ENCODE results near the gene HOXC4.
"Not testable (repeated sequence)": the region's sequence is repeated elsewhere in the genome, so short reads cannot be mapped to it uniquely, and the experiment has no call there.

The HOXC4 gene

DNA sequence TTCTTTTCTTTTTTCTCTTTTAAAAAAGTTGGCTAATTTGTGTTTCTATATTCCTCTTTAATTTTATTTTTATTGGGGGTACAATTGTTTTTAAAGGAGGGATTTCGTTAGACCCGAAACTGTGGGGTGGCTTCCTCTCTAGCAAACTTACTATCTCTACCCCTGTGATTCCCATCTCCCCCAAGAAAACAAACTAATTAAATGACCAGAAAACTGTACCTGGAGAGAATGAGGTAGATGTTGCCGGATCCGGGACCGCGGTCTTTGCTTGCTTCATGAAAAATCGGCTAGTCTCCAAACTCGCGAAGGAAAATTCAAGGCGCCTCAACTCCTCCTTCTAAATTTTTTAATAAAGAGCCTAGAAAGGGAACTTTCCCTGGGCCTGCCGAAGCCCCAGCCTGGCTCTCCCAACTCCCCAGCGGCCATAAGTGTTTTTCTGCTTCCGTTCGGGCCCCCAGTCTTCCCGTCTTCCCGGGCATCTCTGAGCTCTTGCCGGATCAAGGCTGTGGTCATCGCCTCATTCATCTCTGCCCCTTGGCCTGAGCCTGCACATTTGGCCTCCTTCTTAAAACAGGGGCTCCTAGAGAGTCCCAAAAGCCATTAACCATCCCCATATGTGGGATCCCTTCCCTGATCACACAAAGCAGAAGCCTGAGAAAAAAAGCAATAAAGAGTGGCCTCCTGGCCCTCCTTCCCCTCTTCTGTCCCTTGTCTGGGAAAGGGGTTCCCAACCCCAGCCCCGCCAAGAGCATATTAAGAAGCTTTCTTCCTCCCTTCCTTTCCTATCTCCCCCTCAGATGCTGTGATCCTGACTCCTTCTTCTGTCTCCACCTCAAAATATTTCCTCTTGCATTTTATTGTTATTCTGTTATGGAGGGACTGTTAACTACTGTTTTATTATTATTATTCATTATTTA is 26.6 kb downstream of the HOXC4 start:
- intact Hi-C loops (cut with micrococcal nuclease); H3K4me3 Mint-ChIP-seq: not testable (repeated sequence)
- H3K4me1 Mint-ChIP-seq (ENCODE audit: low read depth) = peaks cover 14% of the 10 kb centered on the region

DNA sequence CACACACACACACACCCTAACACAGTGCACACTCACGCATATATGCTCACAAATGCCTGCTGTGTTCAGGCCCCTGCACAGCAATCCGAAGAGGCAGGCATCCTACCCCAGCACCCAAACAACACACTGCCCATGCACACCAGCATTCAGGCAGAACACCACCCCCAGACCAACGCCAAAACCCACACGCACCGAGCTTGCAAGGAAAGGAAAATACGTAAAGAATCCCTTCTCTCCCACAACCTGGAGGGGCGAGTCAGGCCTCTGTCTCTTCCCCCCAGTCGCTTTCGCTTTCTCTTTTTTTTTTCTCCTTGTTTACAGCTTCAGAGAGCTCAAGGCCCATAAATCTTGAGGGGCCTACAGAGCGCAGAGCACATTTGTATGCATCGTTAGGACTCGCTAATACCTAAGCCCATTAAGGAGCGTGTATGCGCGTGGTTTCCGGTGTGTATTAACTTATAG is 27.4 kb downstream of the HOXC4 start:
- H3K27ac Mint-ChIP-seq = not testable (repeated sequence)

More for the DNA sequence above, 26.6 kb downstream of the HOXC4 start:
- H3K36me3 Mint-ChIP-seq (ENCODE audit: low read depth); H3K27ac Mint-ChIP-seq; H3K9me3 Mint-ChIP-seq: not testable (repeated sequence)
- H3K27me3 Mint-ChIP-seq = peaks cover 76% of the 10 kb centered on the region

DNA sequence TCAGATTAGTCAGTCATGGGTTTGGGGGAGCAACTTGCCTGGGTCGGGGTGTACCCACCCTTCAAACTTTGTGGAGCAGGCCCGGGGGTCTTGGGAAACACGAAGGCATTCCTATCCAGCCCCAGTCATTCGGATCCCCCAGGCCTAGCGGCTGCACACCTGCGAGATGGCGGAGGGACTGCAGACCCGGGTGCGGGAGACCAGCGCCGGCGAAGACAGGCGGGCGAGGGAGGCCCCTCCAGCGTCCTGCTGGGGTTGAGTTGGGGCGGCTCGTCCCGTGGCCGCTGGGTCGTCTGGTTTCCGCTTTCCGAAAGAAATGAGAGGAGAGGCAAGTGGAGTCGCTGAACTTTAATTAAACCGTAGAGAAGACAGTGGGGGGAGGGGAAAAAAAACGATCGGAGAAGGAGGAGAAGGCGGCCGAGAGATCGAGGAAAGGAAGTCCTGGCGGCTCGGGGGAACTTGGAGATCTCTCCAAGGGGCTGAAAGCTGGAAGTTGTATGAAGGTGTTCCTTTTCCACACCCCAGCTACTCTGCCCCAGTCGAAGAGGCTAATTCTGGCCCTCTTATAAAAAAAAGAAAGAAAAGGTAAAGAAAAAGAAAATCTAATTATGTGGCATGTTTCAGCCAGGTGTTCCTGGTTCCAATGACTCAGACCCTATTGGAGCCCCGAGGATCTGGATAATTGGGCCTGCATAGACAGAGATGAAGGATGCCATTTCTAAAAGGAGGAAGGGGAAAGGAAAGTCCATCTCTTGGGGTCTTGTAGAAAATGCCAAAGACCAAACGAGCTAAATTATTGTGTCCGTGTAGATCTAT is 28.2 kb downstream of the HOXC4 start:
- H3K36me3 Mint-ChIP-seq (ENCODE audit: low read depth); intact Hi-C loops (cut with micrococcal nuclease); H3K9me3 Mint-ChIP-seq: not testable (repeated sequence)
- peaks cover 14% of the 10 kb centered on the region for H3K4me1 Mint-ChIP-seq (ENCODE audit: low read depth)
- H3K27ac Mint-ChIP-seq = peak overlapping the region; percentile 60
- peaks cover 81% of the 10 kb centered on the region for H3K27me3 Mint-ChIP-seq
- peak overlapping the region; percentile 72 for H3K4me3 Mint-ChIP-seq

More for the DNA sequence above, 27.4 kb downstream of the HOXC4 start:
- H3K36me3 Mint-ChIP-seq (ENCODE audit: low read depth); H3K9me3 Mint-ChIP-seq; intact Hi-C loops (cut with micrococcal nuclease): not testable (repeated sequence)
- Mint-ChIP-seq H3K4me3 (peak overlapping the region; percentile 1), H3K27me3 (peaks cover 79% of the 10 kb centered on the region), H3K4me1 (ENCODE audit: low read depth) (peaks cover 14% of the 10 kb centered on the region)

DNA sequence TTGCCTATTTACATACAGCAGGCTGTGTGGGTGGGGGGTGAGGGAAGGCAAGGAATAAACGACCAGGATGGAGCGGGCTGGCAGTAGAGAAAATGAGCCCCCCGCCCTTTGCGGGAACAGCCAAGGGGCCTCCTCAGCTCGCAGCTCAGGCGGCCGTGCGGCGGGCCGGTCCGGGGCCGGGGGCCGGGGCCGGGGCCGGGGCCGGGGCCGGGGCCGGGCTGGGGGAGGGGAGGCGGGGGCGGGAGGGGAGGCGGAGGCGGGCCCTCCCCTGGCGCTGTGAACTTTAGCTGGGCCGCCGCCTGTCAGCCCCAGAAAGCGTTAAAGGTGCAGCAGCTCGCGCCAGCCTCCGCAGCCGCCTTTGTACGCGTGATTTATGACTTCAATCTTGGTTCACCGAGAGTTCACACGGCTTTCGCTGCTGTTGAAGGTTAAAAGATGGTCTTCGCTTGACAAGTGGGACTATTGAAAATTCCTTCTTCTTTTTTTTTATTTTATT is 28.8 kb downstream of the HOXC4 start:
- no peak overlapping the region for H3K4me3 Mint-ChIP-seq
- no peak overlapping the region for H3K27ac Mint-ChIP-seq
- intact Hi-C loops (cut with micrococcal nuclease) = no loop called here
- H3K9me3 Mint-ChIP-seq = no peaks in the 10 kb centered on the region
- H3K27me3 Mint-ChIP-seq = peaks cover 81% of the 10 kb centered on the region
- peaks cover 14% of the 10 kb centered on the region for H3K4me1 Mint-ChIP-seq (ENCODE audit: low read depth)
- no peaks in the 10 kb centered on the region for H3K36me3 Mint-ChIP-seq (ENCODE audit: low read depth)

DNA sequence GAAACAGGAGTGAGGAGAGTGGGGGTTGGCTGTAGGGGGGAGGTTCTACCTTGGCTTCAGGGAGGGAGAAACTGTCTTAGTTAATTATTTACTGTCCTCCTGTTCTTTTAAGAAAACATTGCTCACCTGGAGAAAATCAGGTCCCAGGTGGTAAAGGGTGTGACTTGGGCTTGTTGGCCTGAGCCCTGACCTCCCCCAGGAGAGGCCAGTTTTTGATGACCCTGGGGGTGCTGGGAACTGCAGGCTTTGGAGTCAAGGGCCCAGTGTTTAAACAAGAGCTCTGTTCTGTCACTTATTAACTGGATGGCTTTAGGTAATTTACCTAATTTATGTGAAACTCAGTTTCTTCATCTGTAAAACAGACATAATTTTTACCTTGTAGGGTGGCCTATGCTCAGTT is 34.4 kb downstream of the HOXC4 start:
- H3K9me3 Mint-ChIP-seq; H3K27ac Mint-ChIP-seq; H3K4me1 Mint-ChIP-seq (ENCODE audit: low read depth); H3K4me3 Mint-ChIP-seq; intact Hi-C loops (cut with micrococcal nuclease); H3K36me3 Mint-ChIP-seq (ENCODE audit: low read depth): not testable (repeated sequence)
- H3K27me3 Mint-ChIP-seq = peaks cover 90% of the 10 kb centered on the region

DNA sequence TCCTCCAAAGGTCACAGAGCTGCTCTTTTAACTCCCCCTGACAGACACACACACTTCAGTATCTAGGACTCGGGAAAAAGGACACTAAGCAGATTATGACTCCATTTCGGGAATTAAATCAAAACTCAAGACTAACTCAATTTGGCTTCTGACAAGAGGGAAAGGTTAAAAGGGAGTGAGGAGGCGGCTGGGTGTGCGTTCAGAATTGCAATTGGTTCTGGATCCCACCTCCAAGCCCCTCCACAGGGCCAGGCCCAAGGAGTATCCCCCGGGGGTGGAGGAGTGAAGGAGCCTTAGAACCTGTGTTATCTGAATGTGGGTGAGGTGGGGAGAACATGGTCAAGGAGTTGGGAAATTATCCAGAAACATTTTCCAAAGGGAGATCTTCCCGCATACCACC is 35.8 kb downstream of the HOXC4 start:
- H3K27ac Mint-ChIP-seq; H3K36me3 Mint-ChIP-seq (ENCODE audit: low read depth); H3K4me3 Mint-ChIP-seq; H3K9me3 Mint-ChIP-seq; H3K4me1 Mint-ChIP-seq (ENCODE audit: low read depth); intact Hi-C loops (cut with micrococcal nuclease): not testable (repeated sequence)
- H3K27me3 Mint-ChIP-seq = peaks cover 89% of the 10 kb centered on the region

DNA sequence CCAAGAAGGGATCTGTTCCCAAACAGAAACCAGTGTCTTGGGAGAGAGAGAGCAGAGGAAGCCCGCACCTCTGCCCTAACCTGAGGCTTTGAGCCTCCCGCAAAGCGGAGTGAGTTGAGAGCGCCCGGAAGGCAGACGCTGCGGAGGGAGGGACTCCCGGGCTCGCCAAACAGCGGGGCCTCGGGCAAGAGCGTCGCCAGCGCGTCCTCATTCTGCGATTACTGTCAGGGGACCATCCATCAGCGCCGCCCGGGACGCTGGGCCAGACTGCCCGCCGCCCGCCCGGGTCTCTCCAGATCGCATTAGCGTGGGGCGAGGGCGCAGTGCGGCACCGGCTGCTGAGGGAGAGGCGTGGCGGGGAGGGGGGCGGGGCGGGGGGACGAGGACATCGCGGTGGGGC is 36.7 kb downstream of the HOXC4 start:
- Mint-ChIP-seq H3K27me3 (peaks cover 86% of the 10 kb centered on the region), H3K4me3 (peak overlapping the region; percentile 2)
- H3K4me1 Mint-ChIP-seq (ENCODE audit: low read depth); H3K9me3 Mint-ChIP-seq; H3K36me3 Mint-ChIP-seq (ENCODE audit: low read depth); intact Hi-C loops (cut with micrococcal nuclease); H3K27ac Mint-ChIP-seq: not testable (repeated sequence)

DNA sequence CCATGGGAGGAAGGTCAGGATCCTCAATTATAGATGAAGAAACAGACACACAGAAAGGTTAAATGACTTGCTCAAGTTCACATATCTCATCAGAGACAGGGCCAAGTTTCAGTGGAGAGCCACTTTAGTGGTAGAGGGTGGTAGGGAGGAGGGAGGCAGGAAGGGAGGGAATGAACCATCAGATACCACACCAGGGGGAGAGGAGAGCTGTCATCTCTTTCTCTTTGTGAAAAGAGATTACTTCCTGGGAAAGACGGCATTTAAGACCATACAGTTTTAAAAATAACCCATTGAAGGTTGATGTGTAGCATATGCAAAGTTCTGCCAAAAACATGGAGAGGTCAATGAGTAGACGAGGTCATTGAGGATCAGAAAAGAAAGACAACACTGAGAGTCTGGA is 39.3 kb downstream of the HOXC4 start:
- H3K4me1 Mint-ChIP-seq (ENCODE audit: low read depth); intact Hi-C loops (cut with micrococcal nuclease); H3K4me3 Mint-ChIP-seq; H3K9me3 Mint-ChIP-seq; H3K36me3 Mint-ChIP-seq (ENCODE audit: low read depth); H3K27ac Mint-ChIP-seq: not testable (repeated sequence)
- H3K27me3 Mint-ChIP-seq = peaks cover 82% of the 10 kb centered on the region

DNA sequence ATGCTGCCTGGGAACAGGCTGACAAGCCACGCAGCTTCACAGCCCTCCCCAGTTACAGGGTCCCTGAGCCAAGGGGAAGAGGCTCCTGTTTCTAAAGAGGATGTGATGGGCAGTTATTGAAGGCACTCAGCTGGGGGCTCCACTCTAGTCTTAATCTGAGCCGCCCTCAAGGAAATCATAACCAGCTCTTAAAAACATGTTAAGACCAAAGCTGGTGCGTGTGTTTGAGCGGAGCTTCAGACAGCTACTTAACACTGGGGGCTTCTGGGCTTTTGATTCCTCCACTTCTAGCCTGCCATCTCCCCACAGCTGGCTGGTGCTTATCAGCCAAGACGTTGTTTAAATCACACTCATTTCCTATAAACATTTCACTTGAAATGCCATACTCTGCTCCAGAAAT is 42.3 kb downstream of the HOXC4 start:
- H3K27ac Mint-ChIP-seq; H3K4me1 Mint-ChIP-seq (ENCODE audit: low read depth); H3K4me3 Mint-ChIP-seq; H3K36me3 Mint-ChIP-seq (ENCODE audit: low read depth); intact Hi-C loops (cut with micrococcal nuclease); H3K9me3 Mint-ChIP-seq: not testable (repeated sequence)
- H3K27me3 Mint-ChIP-seq = peaks cover 72% of the 10 kb centered on the region

DNA sequence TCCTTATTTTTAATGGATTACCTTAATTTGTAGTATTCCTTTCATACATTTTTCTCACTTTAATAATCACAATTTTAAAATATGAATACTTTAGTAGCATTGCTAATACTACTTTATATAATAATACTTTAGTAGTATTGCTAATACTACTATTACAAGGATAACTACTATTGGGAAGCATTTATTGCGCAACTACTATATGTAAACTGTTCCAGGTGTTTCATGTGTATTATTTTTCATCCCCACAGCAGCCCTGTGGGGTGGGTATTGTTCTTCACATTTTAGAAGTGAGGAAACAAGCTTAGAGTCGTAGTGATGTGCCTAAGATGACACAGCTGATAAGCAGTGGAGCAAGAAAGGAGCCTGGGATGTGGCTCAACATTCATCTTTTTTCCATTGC is 45.0 kb downstream of the HOXC4 start:
- peaks cover 68% of the 10 kb centered on the region for H3K27me3 Mint-ChIP-seq
- H3K4me3 Mint-ChIP-seq; H3K9me3 Mint-ChIP-seq; H3K27ac Mint-ChIP-seq; intact Hi-C loops (cut with micrococcal nuclease); H3K4me1 Mint-ChIP-seq (ENCODE audit: low read depth); H3K36me3 Mint-ChIP-seq (ENCODE audit: low read depth): not testable (repeated sequence)

DNA sequence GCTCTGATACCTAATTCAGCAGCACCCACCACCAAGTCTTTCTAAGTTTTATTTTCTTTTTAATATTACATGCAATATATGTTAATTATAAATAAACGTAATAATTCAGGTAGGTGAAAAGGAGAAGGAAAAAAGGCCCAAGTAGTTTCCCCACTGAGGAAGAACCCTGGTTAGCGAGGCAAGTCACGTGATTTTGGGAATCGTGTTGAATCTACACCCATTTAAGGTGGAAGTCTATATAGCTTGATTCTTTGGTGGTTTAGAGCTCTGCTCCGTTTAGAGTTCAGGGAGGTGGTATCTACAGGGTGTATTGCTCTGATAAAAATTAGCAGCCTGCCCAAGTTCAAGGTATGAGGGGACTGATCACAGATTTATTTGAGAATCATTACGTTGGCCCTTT is 47.0 kb downstream of the HOXC4 start:
- H3K36me3 Mint-ChIP-seq (ENCODE audit: low read depth); H3K9me3 Mint-ChIP-seq; intact Hi-C loops (cut with micrococcal nuclease); H3K4me1 Mint-ChIP-seq (ENCODE audit: low read depth); H3K4me3 Mint-ChIP-seq; H3K27ac Mint-ChIP-seq: not testable (repeated sequence)
- H3K27me3 Mint-ChIP-seq = peaks cover 70% of the 10 kb centered on the region

DNA sequence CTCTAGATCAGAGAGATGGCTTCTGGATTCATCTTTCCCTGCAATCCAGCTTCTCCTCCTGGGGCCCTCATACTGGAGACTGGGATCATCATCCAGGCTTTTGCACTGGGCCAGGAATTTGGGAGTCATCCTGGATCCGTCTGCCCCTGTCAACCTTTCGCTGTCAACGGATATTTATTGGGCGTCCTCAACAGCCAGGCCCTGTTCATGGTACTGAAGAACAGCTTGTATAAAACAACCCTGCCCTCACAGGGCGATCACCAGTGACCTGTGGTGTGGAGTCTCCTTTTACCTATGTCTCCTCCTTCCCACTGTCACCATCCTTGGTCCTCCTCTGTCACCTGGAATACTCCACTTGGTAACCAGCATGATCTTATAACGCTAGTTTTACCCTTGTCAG is 48.6 kb downstream of the HOXC4 start:
- H3K27me3 Mint-ChIP-seq = peaks cover 75% of the 10 kb centered on the region
- H3K9me3 Mint-ChIP-seq; H3K36me3 Mint-ChIP-seq (ENCODE audit: low read depth); H3K4me3 Mint-ChIP-seq; H3K27ac Mint-ChIP-seq; intact Hi-C loops (cut with micrococcal nuclease): not testable (repeated sequence)
- peaks cover 13% of the 10 kb centered on the region for H3K4me1 Mint-ChIP-seq (ENCODE audit: low read depth)

DNA sequence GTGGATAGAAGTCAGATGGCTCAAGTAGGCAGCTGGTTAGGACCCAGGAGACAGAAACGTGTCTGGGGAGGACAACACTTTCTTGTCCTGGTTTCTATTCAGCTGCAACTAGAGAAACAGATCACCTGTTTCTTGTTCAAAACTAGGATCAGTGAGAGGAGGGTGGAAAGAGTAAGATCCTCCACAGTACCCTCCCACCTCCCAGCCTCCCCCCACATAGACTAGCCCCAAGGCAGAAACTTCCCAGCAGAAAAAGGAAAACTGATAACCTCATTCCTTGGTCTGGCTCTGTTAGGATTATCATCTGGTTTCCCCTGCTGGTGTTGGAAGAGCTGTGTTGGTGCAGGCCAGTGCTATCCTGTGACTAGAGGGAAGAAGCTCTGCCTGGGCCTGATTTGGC is 50.2 kb downstream of the HOXC4 start:
- H3K9me3 Mint-ChIP-seq; intact Hi-C loops (cut with micrococcal nuclease); H3K27ac Mint-ChIP-seq; H3K36me3 Mint-ChIP-seq (ENCODE audit: low read depth); H3K4me3 Mint-ChIP-seq: not testable (repeated sequence)
- Mint-ChIP-seq H3K4me1 (ENCODE audit: low read depth) (peaks cover 16% of the 10 kb centered on the region), H3K27me3 (peaks cover 76% of the 10 kb centered on the region)

All from dendritic cell treated with granulocyte-macrophage colony-stimulating factor and Interleukin-4, amounts not matched to agents 40 ng/mL and 50 ng/mL, for 4 days (primary cell).